ENCODE results near the gene GLTP.

DNA sequence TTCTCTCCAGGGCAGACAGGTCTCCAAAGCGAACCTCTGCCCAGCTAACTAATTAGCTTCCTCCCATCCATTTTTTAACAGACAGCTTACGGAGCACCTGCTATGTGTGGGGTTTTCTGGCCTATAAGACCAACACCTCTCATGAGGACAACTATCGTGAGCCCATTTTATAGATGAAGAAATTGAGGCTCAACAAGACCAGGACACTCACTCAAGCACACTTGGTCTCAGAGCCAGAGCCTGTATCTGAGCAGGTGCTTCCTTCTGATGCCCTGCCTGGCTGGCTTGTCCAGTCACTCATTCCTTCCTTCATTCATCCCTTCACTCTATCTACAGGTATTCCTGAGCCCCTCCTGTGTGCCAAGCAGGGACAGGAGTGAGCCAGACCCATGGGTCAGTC lies 53.3 kb downstream of the GLTP start:
- TF ChIP-seq, protein P1, sequence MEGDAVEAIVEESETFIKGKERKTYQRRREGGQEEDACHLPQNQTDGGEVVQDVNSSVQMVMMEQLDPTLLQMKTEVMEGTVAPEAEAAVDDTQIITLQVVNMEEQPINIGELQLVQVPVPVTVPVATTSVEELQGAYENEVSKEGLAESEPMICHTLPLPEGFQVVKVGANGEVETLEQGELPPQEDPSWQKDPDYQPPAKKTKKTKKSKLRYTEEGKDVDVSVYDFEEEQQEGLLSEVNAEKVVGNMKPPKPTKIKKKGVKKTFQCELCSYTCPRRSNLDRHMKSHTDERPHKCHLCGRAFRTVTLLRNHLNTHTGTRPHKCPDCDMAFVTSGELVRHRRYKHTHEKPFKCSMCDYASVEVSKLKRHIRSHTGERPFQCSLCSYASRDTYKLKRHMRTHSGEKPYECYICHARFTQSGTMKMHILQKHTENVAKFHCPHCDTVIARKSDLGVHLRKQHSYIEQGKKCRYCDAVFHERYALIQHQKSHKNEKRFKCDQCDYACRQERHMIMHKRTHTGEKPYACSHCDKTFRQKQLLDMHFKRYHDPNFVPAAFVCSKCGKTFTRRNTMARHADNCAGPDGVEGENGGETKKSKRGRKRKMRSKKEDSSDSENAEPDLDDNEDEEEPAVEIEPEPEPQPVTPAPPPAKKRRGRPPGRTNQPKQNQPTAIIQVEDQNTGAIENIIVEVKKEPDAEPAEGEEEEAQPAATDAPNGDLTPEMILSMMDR (IDR thresholded peaks at IDR 0.05) = no peak
- TF ChIP-seq POLR2AphosphoS5 (IDR thresholded peaks at IDR 0.05; ENCODE audit: insufficient read depth in 1 of 2, low read depth in 1 of 2) = no peak
- TF ChIP-seq POLR2A (IDR thresholded peaks at IDR 0.05) = no peak
